NCI-H1092 treated with DMSO at 0.1 percent for 48 hours (cell line): Measurements from ENCODE around the gene OSBPL8.

Source experiments
- DNase-seq: peaks from one replicate; lab custom pipeline; 2025; lab: John Stamatoyannopoulos, UW

The OSBPL8 gene

GRCh38 chr12:76470028-76470939, 89.3 kb downstream of the OSBPL8 start:
- DNase-seq, result no peak

- DNase-seq, result no peak
Measured at GRCh38 chr12:76464631-76465166, 94.9 kb downstream of the OSBPL8 start.

- DNase-seq, result no peak
Measured at GRCh38 chr12:76462668-76463224, 96.8 kb downstream of the OSBPL8 start.

- DNase-seq, result no peak
Measured at GRCh38 chr12:76460807-76461206, 98.8 kb downstream of the OSBPL8 start.

GRCh38 chr12:76457818-76458217, 101.8 kb downstream of the OSBPL8 start:
- no peak for DNase-seq

- no peak for DNase-seq
Measured at GRCh38 chr12:76457010-76457409, 102.6 kb downstream of the OSBPL8 start.

GRCh38 chr12:76455582-76456345, 103.8 kb downstream of the OSBPL8 start:
- DNase-seq, result peak; percentile 21

- no peak for DNase-seq
Measured at GRCh38 chr12:76451528-76451927, 108.0 kb downstream of the OSBPL8 start.

- no peak for DNase-seq
Measured at GRCh38 chr12:76450690-76451089, 108.9 kb downstream of the OSBPL8 start.

GRCh38 chr12:76449993-76450392, 109.6 kb downstream of the OSBPL8 start:
- no peak for DNase-seq

GRCh38 chr12:76449583-76449982, 110.0 kb downstream of the OSBPL8 start:
- no peak for DNase-seq

- no peak for DNase-seq
Measured at GRCh38 chr12:76449016-76449415, 110.6 kb downstream of the OSBPL8 start.

- no peak for DNase-seq
Measured at GRCh38 chr12:76446090-76446489, 113.5 kb downstream of the OSBPL8 start.

- DNase-seq, result no peak
Measured at GRCh38 chr12:76445462-76445861, 114.1 kb downstream of the OSBPL8 start.

- no peak for DNase-seq
Measured at GRCh38 chr12:76444408-76444984, 115.1 kb downstream of the OSBPL8 start.

- no peak for DNase-seq
Measured at GRCh38 chr12:76441016-76441415, 118.6 kb downstream of the OSBPL8 start.

- DNase-seq, result no peak
Measured at GRCh38 chr12:76432733-76433132, 126.8 kb downstream of the OSBPL8 start.

GRCh38 chr12:76428117-76428516, 131.5 kb downstream of the OSBPL8 start:
- DNase-seq, result no peak

GRCh38 chr12:76426160-76426559, 133.4 kb downstream of the OSBPL8 start:
- DNase-seq, result no peak

- DNase-seq, result no peak
Measured at GRCh38 chr12:76424941-76425340, 134.6 kb downstream of the OSBPL8 start.

- DNase-seq, result no peak
Measured at GRCh38 chr12:76422543-76423438, 136.8 kb downstream of the OSBPL8 start.
